Astrocyte (in vitro differentiated cells and primary cell): ENCODE data around the gene APC2. TPM values are rescaled to one million over a fixed set of nuclear protein-coding genes. Genes with fewer than 3 reads are reported as not detected.

Experiments used
- DNase-seq: peaks from one replicate; pipeline ENCODE4 v3.0.0-alpha.2; 2010; ENCODE audit warnings: low read depth
- FAIRE-seq: peaks from 2 replicates; lab custom pipeline; 2011; peaks lifted over from hg19 to GRCh38; lab: Jason Lieb, UNC
- H2AFZ ChIP-seq: 2 replicates; pipeline ENCODE4 v1.6.0; 2012; ENCODE audit warnings: low read depth, low read length, inconsistent platforms
- H3K27ac ChIP-seq: 2 replicates; pipeline ENCODE4 v1.5.1; 2011; ENCODE audit warnings: low read depth, low read length, inconsistent platforms
- H3K27me3 ChIP-seq: 2 replicates; pipeline ENCODE4 v1.6.0; 2011; ENCODE audit warnings: low read length, inconsistent platforms; ENCODE audit not compliant: insufficient read depth
- H3K36me3 ChIP-seq: 2 replicates; pipeline ENCODE4 v1.5.1; 2011; ENCODE audit warnings: low read length, inconsistent platforms; ENCODE audit not compliant: insufficient read depth
- H3K4me1 ChIP-seq: 2 replicates; pipeline ENCODE4 v1.5.1; 2011; ENCODE audit warnings: low read length, inconsistent platforms; ENCODE audit not compliant: insufficient read depth
- H3K4me2 ChIP-seq: 2 replicates; pipeline ENCODE4 v1.6.0; 2012; ENCODE audit warnings: low read length, inconsistent platforms
- H3K4me3 ChIP-seq: 2 replicates; pipeline ENCODE4 v1.5.1; 2011; ENCODE audit warnings: low read depth, mild to moderate bottlenecking, low read length, inconsistent platforms; ENCODE audit not compliant: insufficient read depth
- H3K79me2 ChIP-seq: 2 replicates; pipeline ENCODE4 v1.6.0; 2012; ENCODE audit warnings: mild to moderate bottlenecking, low read length, inconsistent platforms; ENCODE audit not compliant: insufficient read depth
- H3K9ac ChIP-seq: 2 replicates; pipeline ENCODE4 v1.6.0; 2012; ENCODE audit warnings: mild to moderate bottlenecking, low read length, inconsistent platforms
- H3K9me3 ChIP-seq: 2 replicates; pipeline ENCODE4 v1.5.1; 2012; ENCODE audit warnings: low read depth, mild to moderate bottlenecking, low read length, inconsistent platforms; ENCODE audit not compliant: insufficient read depth
- H4K20me1 ChIP-seq: 2 replicates; pipeline ENCODE4 v1.6.0; 2012; ENCODE audit warnings: low read length, inconsistent platforms; ENCODE audit not compliant: insufficient read depth
- H3K27ac Mint-ChIP-seq: one replicate; pipeline ENCODE4 v1.8.0; 2021; ENCODE audit warnings: mild to moderate bottlenecking, mixed read lengths; ENCODE audit not compliant: unreplicated experiment
- H3K27me3 Mint-ChIP-seq: one replicate; pipeline ENCODE4 v1.8.0; 2021; ENCODE audit warnings: low read depth, mixed read lengths; ENCODE audit not compliant: unreplicated experiment
- H3K36me3 Mint-ChIP-seq: one replicate; pipeline ENCODE4 v1.8.0; 2021; ENCODE audit warnings: low read depth, mixed read lengths; ENCODE audit not compliant: unreplicated experiment
- H3K4me1 Mint-ChIP-seq: one replicate; pipeline ENCODE4 v1.8.0; 2021; ENCODE audit warnings: low read depth, mixed read lengths; ENCODE audit not compliant: unreplicated experiment
- H3K4me3 Mint-ChIP-seq: one replicate; pipeline ENCODE4 v1.8.0; 2021; ENCODE audit warnings: mild to moderate bottlenecking, moderate library complexity, mixed read lengths; ENCODE audit not compliant: unreplicated experiment
- H3K9me3 Mint-ChIP-seq: one replicate; pipeline ENCODE4 v1.8.0; 2021; ENCODE audit warnings: mild to moderate bottlenecking, mixed read lengths; ENCODE audit not compliant: unreplicated experiment
- EZH2 ChIP-seq: IDR thresholded peaks from 2 replicates; pipeline ENCODE4 v1.6.1; 2012; ENCODE audit warnings: mild to moderate bottlenecking, low read length, inconsistent platforms; ENCODE audit not compliant: insufficient read depth
- total RNA-seq: library from RNA; stranded (reverse); gene quantifications from 2 replicates; pipeline ENCODE4 v1.2.1, GENCODE V29; 2021
- TF ChIP-seq, protein P1 (sequence below): IDR thresholded peaks from 2 replicates; pipeline ENCODE4 v1.5.1; 2011; ENCODE audit warnings: low read depth, mild to moderate bottlenecking, inconsistent platforms, low read length, moderate library complexity; ENCODE audit not compliant: insufficient read depth

The APC2 gene
- total RNA-seq, 1 donor from 2014 or later = 7.1 TPM

- Histone ChIP-seq H3K36me3 (no peaks in the 10 kb centered on the region), H3K4me2 (no peak overlapping the region), H4K20me1 (peaks cover 24% of the 10 kb centered on the region), H3K4me1 (peaks cover 5% of the 10 kb centered on the region), H3K9me3 (no peaks in the 10 kb centered on the region), H3K27me3 (peaks cover 5% of the 10 kb centered on the region), H3K79me2 (no peaks in the 10 kb centered on the region), H3K4me3 (no peak overlapping the region), H3K27ac (no peak overlapping the region), H3K9ac (no peak overlapping the region), H2AFZ (no peak overlapping the region)
- FAIRE-seq (no peak), DNase-seq (no peak)
- no peak overlapping the region for H3K27ac Mint-ChIP-seq
- H3K4me3 Mint-ChIP-seq = no peak overlapping the region
- H3K9me3 Mint-ChIP-seq = no peaks in the 10 kb centered on the region
- no peaks in the 10 kb centered on the region for H3K4me1 Mint-ChIP-seq
- TF ChIP-seq, protein P1, sequence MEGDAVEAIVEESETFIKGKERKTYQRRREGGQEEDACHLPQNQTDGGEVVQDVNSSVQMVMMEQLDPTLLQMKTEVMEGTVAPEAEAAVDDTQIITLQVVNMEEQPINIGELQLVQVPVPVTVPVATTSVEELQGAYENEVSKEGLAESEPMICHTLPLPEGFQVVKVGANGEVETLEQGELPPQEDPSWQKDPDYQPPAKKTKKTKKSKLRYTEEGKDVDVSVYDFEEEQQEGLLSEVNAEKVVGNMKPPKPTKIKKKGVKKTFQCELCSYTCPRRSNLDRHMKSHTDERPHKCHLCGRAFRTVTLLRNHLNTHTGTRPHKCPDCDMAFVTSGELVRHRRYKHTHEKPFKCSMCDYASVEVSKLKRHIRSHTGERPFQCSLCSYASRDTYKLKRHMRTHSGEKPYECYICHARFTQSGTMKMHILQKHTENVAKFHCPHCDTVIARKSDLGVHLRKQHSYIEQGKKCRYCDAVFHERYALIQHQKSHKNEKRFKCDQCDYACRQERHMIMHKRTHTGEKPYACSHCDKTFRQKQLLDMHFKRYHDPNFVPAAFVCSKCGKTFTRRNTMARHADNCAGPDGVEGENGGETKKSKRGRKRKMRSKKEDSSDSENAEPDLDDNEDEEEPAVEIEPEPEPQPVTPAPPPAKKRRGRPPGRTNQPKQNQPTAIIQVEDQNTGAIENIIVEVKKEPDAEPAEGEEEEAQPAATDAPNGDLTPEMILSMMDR = no peak
- TF ChIP-seq EZH2 = peak; percentile 74
- H3K27me3 Mint-ChIP-seq = peaks cover 4% of the 10 kb centered on the region
- no peaks in the 10 kb centered on the region for H3K36me3 Mint-ChIP-seq
Observed at GRCh38 chr19:1467490-1468273, 17.8 kb downstream of the APC2 start.

- FAIRE-seq (no peak), DNase-seq (no peak)
- Histone ChIP-seq H3K27ac (no peak overlapping the region), H3K4me3 (no peak overlapping the region), H3K9me3 (no peaks in the 10 kb centered on the region), H2AFZ (no peak overlapping the region), H3K4me2 (peak overlapping the region; percentile 1), H3K27me3 (peaks cover 5% of the 10 kb centered on the region), H3K36me3 (no peaks in the 10 kb centered on the region), H3K79me2 (no peaks in the 10 kb centered on the region), H3K9ac (no peak overlapping the region), H4K20me1 (peaks cover 31% of the 10 kb centered on the region), H3K4me1 (peaks cover 5% of the 10 kb centered on the region)
- Mint-ChIP-seq H3K27ac (no peak overlapping the region), H3K4me3 (no peak overlapping the region), H3K36me3 (no peaks in the 10 kb centered on the region), H3K27me3 (peaks cover 4% of the 10 kb centered on the region), H3K4me1 (no peaks in the 10 kb centered on the region), H3K9me3 (peaks cover 3% of the 10 kb centered on the region)
- TF ChIP-seq, protein P1 = no peak
- peak; percentile 50 for TF ChIP-seq EZH2
Observed at GRCh38 chr19:1468274-1468820, 18.4 kb downstream of the APC2 start.

DNA sequence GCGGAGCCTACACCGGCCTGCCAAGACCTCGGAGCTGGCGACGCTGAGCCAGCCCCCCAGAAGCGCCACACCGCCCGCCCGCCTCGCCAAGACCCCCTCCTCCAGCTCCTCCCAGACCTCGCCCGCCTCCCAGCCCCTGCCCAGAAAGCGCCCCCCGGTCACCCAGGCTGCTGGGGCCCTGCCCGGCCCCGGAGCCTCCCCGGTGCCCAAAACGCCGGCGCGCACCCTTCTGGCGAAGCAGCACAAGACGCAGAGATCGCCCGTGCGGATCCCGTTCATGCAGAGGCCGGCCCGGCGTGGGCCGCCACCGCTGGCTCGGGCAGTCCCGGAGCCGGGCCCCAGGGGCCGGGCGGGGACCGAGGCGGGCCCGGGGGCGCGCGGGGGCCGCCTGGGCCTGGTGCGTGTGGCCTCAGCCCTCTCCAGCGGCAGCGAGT, 18.9 kb downstream of the APC2 start:
- no peak overlapping the region for H3K9ac ChIP-seq
- TF ChIP-seq EZH2 = no peak
- TF ChIP-seq, protein P1 = no peak
- Mint-ChIP-seq H3K9me3 (peaks cover 3% of the 10 kb centered on the region), H3K27me3 (peaks cover 4% of the 10 kb centered on the region), H3K4me1 (no peaks in the 10 kb centered on the region), H3K36me3 (no peaks in the 10 kb centered on the region), H3K4me3 (no peak overlapping the region), H3K27ac (peak overlapping the region; percentile 41)
- H3K36me3 ChIP-seq = no peaks in the 10 kb centered on the region
- no peaks in the 10 kb centered on the region for H3K79me2 ChIP-seq
- FAIRE-seq (no peak), DNase-seq (no peak)
- no peak overlapping the region for H2AFZ ChIP-seq
- H3K4me3 ChIP-seq = no peak overlapping the region
- peaks cover 5% of the 10 kb centered on the region for H3K27me3 ChIP-seq
- H4K20me1 ChIP-seq = peaks cover 35% of the 10 kb centered on the region
- H3K9me3 ChIP-seq = no peaks in the 10 kb centered on the region
- H3K27ac ChIP-seq = no peak overlapping the region
- peaks cover 5% of the 10 kb centered on the region for H3K4me1 ChIP-seq
- H3K4me2 ChIP-seq = peak overlapping the region; percentile 1
